GM19467 (cell line): ENCODE results near the gene NR2C2AP.
"Not testable (repeated sequence)": the region's sequence is repeated elsewhere in the genome, so short reads cannot be mapped to it uniquely, and the experiment has no call there.

Experiments
- ATAC-seq: cut with Tn5 transposase; IDR thresholded peaks from one replicate; pipeline ENCODE4 v1.9.1; 2021; ENCODE audit warnings: mild to moderate bottlenecking, moderate library complexity; ENCODE audit not compliant: unreplicated experiment

NR2C2AP gene, protein sequence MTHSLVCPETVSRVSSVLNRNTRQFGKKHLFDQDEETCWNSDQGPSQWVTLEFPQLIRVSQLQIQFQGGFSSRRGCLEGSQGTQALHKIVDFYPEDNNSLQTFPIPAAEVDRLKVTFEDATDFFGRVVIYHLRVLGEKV

DNA sequence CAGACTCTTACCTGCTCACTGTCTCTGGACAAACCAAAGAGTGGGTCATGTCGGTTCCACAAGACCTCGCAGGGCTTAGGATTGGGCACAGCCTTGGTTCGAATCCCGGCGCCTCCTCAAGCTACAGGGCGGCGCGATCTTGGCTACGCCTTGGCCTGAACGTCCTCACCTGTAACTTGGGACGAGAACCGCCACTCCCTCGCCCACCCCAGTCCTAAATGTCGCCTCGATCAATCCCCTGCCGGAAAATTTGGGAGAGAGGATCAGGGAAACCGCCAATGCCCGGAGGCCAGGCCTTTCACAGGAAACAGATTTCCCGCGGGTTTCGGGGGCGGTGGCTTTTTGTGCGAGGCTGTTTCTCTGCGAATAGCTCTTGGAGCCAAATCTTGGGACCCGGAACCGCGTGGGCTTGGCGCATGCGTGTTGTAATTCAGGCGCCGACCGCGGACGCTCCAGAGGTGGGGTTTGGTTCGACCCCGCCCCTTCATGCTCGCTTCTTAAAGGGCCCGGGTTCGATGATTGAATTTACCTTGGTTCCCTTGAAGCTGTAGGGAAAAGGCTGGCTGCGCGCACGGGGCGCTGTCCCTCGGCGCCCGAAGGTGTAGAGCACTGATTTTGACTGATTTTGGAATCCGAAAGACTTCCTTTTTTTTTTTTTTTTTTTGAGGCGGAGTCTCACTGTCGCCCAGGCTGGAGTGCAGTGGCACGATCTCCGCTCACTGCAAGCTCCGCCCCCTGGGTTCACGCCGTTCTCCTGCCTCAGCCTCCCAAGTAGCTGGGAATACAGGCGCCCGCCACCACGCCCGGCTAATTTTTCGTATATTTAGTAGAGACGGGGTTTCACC is at the start of gene NR2C2AP:
Gene NR2C2AP (minus strand): TSS at position 403 of the 845 bp plus-strand sequence. CDS start 354 bp downstream, at position 49.
- no peak for ATAC-seq

DNA sequence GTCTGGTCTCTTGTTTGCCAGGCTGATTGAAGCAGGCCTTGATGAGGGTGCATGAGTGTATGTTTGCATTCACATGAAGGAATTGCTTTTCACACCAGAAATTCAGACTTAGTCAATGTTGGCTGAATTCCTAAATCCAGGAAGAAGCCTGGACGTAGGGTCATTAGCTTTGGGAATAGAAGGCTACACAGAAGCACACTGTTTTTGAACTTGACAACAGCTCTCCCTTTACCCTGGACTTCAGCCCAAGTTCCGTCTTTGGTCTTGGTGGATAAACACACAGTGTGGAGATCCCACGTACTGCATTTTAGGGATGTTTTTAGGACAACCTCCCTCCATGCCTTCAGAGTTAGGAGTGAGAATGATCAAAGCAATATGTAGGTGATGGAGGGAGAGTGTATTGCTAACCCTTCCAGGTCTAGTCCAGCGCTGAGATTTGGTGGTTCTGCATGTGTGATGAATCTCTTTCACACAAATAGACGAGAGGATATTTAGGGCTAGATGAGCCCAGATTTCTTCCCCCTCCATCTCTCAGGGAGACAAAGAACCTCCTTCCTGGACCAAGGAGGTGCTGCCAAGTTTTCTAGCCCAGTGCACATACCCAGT is 47.1 kb upstream of the NR2C2AP start:
- ATAC-seq = no peak

DNA sequence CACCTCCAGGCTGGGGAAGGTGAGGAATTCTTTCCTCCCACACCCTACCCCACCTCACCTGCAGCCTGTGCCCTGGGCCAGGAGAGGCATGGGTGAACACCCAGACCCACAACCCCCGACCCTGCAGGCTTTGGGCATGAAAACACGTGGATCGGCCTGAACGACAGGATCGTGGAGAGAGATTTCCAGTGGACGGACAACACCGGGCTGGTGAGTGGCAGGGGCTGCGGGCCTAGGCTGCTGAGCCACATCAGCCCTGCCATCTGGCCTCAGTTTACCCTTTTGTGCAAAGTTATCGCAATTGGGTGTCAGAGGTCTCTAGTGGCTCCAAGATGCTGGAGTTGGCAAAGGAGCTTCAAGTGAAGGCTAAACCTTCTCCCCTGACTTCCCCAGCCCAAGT is 37.3 kb upstream of the NR2C2AP start:
- no peak for ATAC-seq

DNA sequence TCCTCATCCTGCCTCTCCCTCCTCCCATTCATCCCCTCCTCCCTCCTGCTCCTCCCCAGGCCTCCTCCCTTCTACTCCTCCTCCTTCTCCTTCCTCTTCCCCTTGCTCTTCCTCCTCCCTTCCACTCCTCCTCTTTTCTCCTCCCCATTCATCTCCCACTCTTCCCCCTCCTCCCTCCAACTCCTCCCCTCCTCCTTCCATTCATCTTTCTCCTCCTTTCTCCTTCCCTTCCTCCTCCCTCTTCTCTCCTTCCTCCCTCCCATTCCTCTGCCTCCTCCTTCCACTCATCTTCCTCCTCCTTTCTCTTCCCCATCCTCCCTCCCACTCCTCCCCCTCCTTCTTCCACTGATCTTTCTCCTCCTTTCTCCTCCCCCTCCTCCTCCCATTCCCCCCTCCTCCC is 36.5 kb upstream of the NR2C2AP start:
- no peak for ATAC-seq

DNA sequence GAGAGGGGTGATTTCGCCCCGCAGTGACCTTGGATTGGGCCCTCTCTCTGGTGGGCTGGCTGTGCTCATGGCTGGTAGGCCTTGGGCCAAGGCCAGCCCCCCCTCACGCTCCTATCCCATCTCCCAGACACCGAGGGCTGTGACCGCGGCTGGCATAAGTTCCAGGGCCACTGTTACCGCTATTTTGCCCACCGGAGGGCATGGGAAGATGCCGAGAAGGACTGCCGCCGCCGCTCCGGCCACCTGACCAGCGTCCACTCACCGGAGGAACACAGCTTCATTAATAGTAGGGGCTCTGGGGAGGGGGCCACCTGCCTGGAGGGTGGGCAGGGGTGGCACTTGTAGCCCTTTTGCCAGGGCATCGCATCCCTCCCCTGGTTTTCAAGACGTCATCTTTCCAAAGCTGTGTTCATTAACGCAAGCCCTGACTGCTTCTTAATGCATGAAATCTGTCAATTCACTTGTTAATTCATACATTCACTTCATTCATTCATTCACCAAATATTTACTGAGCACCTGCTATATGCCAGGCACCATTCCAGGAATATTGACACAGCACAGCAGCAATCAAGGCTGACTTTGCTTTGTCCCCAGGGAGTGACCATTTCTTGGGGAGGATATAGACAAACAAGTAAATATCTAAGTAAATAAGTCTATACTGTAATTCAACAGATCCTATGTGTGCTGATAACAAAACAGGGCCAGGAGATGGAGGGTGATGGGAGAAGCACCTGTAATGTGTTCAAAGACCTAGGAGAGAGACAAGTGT is 35.1 kb upstream of the NR2C2AP start:
- no peak for ATAC-seq

DNA sequence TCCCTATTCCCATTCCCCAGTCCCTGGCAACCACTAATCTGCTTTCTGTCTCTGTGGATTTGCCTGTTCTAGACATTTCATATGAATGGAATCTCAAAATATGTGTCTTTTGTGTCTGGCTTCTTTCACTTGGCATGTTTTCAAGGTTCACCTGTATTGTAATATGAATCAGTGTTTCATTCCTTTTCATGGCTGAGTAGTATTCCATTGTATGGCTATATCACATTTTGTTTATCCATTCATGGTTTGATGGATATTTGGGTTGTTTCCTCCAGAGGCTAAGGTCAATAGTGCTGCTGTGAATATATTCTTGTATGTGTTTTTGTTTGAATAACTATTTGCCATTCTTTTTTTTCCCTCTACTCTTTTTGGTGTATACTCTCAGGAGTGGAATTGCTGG is 33.0 kb upstream of the NR2C2AP start:
- no peak for ATAC-seq

DNA sequence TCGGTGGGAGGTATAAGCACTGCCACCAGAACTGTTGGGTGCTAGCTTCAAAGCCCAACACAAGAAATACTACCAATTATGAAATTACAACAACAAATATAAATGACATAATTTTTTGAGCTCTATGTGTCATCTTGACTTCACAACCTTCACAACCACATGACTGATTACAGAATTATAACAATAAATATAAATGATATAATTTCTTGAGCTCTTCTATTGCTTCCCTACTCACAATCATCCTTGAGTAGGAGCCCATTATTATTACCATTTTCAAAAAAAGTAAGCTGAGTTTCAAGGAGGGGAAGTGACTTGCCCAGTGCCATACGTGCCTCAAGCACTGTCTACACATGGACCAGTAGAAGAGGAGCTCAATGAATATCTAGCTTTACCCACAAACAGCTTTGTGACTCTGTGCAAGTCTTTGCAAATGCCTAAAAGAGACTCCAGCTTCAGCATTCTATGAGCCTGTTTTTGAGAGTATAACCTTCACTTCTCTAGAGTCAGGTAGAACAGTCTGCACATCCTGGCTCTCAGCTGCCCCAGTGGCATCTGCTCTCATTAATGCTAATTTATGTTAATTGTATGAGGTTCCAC is 31.1 kb upstream of the NR2C2AP start:
- no peak for ATAC-seq

DNA sequence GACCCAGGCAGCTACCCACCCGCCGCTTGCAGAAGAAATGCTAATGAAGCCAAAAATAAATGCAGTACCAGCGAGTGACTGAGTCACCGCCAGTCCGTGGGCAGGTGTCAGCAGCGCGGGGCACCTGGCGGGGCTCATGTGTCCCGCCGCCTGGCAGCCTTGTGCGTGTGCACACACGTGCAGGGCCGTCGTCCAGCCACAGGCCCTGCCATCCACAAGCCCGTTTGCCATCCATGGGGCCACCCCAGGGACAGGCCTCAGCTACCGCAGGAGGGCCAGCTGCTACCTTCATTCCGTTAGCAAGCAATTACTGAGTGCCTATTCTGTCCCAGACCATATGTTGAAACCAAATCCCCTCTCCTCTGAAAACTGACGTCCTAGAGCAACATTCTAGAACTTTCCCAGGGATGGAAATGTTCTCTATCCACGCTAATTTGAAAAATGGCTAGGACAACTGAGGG is 29.1 kb upstream of the NR2C2AP start:
- ATAC-seq = no peak

DNA sequence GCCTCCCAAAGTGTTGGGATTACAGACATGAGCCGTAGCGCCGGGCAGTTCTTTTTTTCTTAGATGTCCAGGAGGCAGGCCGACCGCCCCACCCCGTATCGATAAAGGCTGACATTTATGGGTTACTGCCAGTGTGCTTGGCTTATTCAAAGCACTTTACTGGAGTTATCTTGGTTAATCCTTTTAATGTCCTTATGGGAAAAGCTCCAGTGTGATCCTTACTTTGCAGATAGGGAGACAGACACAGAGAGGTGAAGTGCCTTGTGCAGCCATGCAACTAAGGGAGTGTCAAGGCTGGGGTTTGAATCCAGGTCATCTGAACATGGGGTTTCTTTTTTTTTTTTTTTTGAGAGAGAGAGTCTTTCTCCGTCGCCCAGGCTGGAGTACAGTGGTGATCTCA is 27.8 kb upstream of the NR2C2AP start:
- no peak for ATAC-seq

DNA sequence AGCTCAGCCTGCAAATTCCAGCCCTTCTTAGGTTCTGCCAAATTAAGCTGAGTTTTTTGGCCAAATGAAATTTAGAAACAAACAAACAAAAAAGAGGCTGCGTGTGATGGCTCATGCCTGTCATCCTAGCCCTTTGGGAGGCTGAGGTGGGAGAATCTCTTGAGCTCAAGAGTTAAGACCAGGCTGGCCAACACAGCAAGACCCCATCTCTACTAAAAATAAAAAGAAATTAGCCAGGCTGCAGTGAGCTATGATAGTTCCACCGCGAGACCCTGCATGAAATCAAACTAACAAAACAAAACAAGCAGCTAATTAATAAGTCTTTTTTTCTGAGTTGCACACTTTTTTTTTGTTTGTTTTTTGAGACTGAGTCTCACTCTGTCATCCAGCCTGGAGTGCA is 26.5 kb upstream of the NR2C2AP start:
- ATAC-seq = no peak

DNA sequence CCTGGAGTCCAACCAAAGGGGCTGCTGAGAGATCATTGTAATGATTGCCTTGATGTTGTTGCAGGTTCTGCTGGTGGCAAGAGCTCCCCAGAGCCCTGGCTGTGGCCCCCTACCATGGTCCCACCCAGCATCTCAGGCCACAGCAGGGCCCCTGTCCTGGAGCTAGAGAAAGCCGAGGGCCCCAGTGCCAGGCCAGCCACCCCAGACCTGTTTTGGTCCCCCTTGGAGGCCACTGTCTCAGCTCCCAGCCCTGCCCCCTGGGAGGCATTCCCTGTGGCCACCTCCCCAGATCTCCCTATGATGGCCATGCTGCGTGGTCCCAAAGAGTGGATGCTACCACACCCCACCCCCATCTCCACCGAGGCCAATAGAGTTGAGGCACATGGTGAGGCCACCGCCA is 24.0 kb upstream of the NR2C2AP start:
- ATAC-seq = no peak

DNA sequence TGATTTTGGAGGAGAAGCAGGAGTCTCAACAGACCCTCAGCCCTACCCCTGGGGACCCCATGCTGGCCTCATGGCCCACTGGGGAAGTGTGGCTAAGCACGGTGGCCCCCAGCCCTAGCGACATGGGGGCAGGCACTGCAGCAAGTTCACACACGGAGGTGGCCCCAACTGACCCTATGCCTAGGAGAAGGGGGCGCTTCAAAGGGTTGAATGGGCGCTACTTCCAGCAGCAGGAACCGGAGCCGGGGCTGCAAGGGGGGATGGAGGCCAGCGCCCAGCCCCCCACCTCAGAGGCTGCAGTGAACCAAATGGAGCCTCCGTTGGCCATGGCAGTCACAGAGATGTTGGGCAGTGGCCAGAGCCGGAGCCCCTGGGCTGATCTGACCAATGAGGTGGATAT is 23.4 kb upstream of the NR2C2AP start:
- no peak for ATAC-seq

DNA sequence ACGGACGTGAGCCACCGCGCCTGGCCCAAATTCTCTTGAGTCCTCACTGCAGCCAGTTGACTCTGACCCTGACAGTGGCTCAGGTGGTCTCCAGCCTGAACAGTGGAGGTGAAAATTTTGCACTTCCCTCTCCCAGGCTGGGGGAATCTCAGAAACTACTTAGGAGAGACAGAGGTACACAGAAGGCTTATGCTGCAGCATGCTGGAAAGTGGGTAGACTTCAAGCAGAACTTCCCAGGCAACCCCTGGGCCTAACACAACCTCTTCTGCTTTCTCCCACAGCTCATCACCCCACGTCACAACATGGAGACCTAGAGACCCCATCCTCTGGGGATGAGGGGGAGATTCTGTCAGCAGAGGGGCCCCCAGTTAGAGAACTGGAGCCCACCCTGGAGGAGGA is 23.0 kb upstream of the NR2C2AP start:
- no peak for ATAC-seq

DNA sequence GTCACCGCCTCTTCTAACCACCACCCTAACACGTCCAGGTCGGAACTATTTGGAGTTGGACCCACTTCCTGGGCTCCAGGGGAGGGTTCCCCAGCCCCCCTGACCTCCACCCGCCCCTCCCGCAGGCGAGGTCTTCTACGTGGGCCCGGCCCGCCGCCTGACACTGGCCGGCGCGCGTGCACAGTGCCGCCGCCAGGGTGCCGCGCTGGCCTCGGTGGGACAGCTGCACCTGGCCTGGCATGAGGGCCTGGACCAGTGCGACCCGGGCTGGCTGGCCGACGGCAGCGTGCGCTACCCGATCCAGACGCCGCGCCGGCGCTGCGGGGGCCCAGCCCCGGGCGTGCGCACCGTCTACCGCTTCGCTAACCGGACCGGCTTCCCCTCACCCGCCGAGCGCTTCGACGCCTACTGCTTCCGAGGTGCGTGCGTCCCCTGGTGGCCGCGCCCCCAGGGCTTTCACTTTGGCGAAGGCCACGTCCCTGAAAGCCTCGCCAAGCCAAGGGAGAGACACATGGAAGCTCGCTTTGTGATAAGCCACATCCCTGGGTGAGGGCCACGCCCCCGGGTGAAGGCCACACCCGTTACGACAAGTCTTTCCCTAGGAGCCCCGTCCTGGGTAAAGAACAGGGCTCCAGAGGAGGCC is 21.8 kb upstream of the NR2C2AP start:
- ATAC-seq = no peak

DNA sequence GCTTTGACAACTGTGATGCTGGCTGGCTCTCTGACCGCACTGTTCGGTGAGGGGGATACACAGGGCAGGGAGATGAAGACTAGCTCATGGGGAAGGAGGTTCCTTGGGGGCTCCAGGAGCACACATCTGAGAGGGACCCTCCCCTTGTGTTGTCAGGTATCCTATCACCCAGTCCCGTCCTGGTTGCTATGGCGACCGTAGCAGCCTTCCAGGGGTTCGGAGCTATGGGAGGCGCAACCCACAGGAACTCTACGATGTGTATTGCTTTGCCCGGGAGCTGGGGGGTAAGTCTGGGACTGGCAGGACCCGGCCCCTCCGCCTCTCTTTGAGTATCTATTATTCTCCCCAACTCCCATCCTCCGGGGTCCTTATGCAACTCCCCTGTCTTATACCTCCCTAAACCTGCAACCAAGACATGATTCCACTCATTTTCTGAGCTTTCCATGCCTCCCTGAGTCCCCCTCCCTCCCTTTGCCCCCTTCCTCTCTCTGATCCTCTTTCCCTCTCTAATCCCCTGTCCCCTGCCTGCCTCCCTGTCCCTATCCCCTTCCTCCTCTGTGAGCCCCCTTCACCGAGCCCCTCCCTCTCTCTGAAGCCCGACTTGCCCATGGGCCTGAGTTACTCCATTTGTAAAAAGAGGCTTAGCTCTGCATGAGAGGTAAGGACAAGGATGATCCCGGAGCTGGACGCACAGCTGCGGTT is 21.1 kb upstream of the NR2C2AP start:
- ATAC-seq = no peak

DNA sequence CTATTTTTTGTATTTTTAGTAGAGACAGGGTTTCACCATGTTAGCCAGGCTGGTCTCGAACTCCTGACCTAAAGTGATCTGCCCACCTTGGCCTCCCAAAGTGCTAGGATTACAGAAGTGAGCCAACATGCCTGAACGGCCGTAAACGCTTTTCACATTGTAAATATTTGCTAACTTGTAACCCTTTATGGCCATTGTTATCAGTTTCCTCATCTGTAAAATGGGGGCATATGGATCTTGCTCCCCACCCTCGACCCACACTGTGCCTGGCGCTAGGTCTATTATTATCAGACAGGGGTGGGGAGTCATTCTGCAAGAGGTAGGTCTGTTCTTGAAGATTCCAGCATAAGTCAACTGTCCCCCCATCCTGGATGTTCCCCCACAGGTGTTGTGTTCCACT is 20.4 kb upstream of the NR2C2AP start:
- ATAC-seq = no peak

DNA sequence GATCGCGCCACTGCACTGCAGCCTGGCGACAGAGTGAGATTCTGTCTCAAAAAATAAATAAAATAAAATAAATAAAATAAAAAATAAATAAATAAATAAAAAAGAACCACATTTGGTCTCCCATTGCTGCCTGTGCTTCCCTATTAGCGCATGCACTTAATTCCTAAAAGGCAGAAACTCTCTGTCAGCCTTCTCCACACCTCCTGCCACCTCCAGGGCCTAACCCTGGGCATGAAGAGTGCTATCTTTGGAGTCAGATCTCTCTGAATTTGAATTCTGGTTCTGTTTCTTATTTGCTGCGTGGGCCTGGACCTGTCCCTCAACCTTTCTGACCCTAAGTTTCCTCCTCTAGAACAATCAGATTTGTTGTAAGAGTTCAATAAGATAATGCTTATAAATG is 19.8 kb upstream of the NR2C2AP start:
- ATAC-seq = no peak

DNA sequence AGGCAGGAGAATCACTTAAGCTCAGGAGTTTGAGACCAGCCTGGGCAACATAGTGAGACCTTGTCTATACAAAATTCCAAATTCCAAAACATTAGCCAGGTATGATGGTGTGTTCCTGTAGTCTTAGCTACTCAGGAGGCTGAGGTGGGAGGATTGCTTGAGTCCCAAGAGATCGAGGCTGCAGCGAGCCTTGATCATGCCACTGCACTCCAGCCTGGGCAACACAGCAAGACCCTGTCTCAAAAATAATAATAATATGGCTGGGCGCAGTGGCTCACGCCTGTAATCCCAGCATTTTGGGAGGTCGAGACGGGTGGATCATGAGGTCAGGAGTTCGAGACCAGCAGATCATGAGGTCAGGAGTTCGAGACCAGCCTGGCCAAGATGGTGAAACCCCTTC is 17.8 kb upstream of the NR2C2AP start:
- ATAC-seq = not testable (repeated sequence)

DNA sequence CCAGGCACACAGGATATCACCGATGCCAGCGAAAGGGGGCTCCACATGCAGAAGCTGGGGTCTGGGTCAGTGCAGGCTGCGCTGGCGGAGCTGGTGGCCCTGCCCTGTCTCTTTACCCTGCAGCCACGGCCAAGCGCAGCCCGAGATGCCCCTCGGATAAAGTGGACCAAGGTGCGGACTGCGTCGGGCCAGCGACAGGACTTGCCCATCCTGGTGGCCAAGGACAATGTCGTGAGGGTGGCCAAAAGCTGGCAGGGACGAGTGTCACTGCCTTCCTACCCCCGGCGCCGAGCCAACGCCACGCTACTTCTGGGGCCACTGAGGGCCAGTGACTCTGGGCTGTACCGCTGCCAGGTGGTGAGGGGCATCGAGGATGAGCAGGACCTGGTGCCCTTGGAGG is 15.7 kb upstream of the NR2C2AP start:
- no peak for ATAC-seq

DNA sequence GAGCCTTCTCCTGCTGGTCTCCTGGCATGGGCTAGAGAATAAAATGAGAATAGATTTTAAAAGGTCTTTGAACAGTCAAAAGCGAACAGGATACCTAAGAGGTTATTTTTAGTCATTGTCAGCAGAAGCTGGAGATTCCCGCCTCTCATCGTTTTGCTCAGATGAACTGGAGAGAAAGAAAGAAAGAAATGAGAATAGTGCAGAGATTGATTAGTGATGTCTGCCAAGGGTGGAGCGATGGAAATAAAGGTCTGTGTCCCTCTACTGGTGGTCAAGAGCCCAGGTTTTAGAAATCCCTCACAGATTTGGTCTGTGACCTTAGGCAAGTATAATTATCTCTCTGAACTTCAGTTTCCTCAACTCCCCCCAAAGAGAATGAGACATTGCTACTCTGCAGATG is 13.9 kb upstream of the NR2C2AP start:
- ATAC-seq = no peak
